GM19467 (cell line): ENCODE measurements around the gene HSPB6.
A peak's percentile ranks its signal among the peaks of the same experiment; 100 is the strongest.

ENCODE experiments used
- ATAC-seq: cut with Tn5 transposase; IDR thresholded peaks from one replicate; pipeline ENCODE4 v1.9.1; 2021; ENCODE audit warnings: mild to moderate bottlenecking, moderate library complexity; ENCODE audit not compliant: unreplicated experiment

Gene HSPB6

GRCh38 chr19:35767288-35768081 is 10.7 kb upstream of the HSPB6 start:
- no peak for ATAC-seq

GRCh38 chr19:35766571-35767104 is 9.8 kb upstream of the HSPB6 start:
- no peak for ATAC-seq

DNA sequence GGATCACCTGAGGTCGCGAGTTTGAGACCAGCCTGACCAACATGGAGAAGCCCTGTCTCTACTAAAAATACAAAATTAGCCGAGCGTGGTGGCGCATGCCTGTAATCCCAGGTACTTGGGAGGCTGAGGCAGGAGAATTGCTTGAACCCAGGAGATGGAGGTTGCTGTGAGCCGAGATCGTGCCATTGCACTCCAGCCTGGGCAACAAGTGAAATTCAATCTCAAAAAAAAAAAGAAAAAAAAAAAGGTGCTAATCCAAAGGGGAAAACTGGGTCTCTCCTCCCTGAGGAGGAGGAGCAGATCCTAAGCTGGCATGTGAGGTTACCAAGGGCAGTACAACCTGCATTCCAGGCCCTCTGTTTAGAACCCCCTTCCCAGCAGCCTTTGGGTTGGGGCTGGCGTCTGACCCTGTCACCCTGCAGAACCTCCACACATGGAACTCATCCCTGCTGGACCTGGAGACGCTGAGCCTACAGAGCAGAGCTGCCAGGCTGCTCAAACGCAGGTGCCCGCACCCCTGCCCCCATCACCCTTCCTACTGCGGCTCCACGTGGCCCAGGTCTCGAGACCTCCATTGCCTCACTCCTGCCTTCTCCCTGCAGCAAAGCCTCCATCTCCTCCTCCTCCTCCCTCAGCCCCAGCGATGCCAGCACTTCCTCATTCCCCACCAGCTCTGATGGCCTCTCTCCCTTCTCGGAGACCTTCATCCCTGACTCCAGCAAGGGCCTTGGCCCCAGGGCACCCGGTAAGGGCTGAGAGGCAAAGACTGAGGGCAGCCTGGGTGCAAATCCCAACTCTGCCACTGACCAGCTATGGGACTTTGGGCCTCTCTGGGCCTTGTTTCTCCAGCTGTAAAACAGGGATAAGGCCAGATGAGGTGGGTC is 7.8 kb upstream of the HSPB6 start:
- no peak for ATAC-seq

GRCh38 chr19:35760711-35761349 is 4.0 kb upstream of the HSPB6 start:
- ATAC-seq: no peak

DNA sequence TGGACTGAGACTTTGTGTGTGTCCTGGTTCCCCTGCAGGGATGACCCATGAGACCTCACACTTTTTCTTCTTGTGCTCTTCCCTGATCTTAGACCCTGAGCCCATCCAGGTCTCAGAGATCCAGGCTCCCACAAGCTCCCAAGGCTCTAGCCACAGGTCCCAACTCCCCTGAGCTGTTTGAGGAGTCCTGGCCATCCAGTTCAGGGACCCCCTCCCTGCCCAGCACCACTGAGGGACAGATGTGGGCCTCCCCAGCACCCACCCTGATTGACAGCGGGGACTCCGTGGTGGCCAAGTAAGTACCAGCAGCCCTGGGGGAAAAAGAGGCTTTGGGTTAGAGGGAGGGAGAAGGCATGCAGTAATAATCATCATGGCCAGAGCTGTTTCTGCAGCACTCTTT is 2.9 kb upstream of the HSPB6 start:
- ATAC-seq: no peak

GRCh38 chr19:35757749-35758608 is 1.1 kb upstream of the HSPB6 start, which contains the start of gene PROSER3:
Gene PROSER3 (plus strand): TSS chr19:35758176. CDS start chr19:35758216, 40 bp downstream.
- peak; percentile 89 for ATAC-seq

- no peak for ATAC-seq
Observed at GRCh38 chr19:35757231-35757748, 461 bp upstream of the HSPB6 start.

DNA sequence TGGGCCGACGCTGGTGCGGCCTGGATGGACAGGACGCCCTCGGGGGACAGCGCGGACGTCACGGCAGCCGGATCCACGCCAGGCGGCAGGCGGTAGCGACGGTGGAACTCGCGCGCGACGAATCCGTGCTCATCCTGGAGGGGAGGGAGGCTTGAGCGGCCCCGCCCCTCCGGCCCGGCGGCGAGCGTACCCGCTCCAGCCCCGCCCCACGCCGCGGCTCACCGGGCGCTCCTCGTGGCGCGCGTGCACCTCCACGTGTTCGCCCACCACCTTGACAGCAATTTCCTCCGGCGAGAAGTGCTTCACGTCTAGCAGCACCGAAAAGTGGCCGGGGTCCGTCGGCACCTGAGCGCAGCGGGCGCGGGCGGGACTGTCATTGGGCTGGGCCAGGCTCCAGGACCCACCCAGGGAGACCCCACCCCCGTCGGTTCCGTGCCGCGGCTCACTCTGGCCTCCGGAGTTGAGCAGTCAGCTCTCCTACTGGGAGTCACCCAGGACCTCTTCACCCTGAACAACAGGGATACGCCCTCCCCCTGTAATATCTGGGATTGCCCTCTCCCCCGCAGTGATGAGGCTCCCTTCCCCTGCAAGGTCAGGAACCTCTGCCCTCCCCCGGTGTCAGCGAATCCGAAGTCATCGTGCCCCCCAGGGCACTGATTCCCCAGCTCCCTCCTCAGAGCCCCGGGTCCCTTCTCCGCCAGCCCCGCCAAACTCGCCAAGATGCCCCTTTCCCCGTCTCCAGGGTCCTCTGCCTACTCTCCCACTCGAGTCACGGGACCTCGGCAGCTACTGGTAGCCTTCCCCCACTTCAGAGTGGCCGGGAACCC is 1.1 kb downstream of the HSPB6 start:
- ATAC-seq: no peak

GRCh38 chr19:35755131-35755549 is 1.7 kb downstream of the HSPB6 start:
- no peak for ATAC-seq

DNA sequence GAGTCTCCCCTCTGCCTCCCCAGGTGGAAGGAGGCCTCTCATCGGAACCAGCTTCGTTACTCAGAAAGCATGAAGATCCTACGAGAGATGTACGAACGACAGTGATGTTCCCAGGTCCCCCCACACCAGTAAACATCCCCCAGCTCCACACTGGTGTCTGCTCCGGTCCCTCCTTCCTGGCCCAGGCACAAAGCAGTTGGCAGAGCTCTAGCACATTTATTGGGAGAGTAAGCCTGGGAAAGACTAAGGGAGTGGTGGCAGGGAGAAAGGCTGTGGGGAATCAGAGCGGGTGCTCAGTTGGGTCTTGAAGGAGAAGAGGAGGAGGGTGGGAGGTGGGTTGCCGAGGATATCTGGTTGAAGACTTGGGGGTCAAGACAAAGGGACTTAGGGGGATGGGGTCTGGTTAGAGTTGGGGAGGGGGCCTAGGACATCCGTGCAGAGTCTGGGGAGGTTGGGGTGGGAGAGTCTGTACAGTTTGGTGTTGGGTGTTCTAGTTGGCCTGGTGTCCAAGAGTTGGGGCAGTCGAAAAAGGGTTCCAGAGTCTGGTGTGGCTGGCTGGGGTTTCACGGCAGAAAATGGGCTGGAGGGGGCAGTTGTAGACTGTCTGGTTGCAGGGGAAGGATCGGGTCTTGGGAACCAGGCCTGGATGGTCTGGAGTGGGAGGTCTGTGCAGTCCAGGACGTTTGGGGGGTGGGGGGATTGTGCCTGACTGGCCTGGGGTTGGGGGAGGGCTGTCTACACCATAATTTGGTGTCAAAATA is 2.3 kb downstream of the HSPB6 start:
- ATAC-seq: no peak

- no peak for ATAC-seq
Observed at GRCh38 chr19:35753634-35754369, 3.0 kb downstream of the HSPB6 start.

GRCh38 chr19:35752746-35753350 is 4.0 kb downstream of the HSPB6 start:
- ATAC-seq: no peak

DNA sequence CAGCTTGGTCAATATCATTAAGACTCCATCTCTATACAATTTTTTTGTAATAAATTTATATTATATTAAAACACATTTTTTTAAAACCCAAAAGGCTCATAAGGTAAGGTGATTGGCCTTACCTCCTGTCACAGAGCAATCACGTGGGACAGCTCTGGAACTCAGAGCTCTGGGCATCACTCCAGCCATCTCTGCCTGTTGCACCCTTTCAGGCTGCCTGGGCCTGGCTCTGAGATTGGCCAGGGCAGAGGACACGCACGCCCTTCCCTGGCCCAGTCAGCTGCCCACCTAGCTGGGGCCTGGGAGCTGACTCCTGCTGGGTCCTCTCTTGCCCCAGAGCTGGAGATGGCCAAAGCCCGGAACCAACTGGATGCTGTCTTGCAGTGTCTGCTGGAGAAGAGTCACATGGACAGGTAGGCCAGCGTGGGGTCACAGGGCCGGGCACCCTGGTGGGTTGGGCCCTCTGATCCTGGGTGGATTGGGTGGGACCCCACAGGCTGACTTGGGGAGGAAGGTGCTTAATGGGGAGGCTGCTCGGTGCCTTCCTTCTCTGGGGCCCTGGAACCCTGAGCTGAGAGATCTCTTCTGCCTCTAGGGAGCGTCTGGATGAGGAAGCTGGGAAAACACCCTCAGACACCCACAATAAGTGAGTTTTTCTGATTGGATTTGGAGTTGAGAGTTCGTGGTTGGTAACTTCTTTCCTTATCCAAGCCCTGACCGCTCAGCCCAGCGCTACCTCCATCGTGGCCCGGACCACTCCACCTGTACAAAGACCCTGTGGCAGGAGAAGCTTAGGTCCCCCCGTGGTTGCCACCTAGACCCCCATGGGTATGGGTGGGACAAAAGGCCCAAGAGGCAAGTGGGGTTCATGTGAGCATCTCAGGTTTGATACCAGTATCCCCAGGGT is 4.7 kb downstream of the HSPB6 start:
- ATAC-seq: no peak

- no peak for ATAC-seq
Observed at GRCh38 chr19:35750167-35750566, 6.7 kb downstream of the HSPB6 start.

DNA sequence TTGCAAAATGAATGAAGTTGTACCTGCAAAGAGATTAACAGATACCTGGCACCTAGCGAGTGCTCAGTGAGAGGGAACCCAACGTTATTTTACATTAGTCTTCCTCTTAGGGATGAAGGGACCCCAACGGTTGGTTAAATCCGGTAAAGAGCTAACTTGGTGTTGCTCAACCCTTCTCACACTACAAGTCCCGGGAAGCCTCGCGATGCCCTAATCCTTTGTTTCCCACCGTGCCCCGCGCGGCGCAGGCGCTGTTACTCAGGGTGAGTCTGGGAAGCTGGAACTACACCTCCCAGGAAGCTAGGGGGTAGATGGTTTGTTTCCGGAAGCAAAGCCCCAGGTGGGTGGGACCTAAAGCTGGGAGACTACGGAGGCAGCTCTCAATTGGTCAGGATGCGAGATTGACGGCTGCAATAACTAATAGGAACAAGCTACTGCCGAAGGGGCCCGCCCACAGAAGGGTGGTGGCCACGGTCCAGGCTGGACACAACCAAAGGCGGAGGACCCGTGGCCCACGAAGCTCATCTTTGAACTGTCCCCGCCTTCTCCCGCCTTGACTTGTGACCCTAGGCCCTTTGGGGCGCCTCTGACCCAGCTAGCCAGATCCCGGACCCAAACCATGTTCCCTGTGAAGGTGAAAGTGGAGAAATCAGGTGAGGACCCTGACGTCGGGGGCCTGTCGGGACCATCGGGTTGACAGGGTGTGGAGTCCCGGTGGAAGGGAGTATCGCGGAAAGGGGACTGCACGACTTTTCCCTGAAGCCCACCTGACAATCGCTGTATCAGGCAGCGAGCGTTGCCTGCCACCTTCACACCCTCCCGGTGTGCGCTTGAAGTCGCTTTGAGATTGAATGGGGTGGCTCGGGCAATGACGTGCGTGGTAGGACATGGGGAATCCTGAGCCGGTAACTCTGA is 8.5 kb downstream of the HSPB6 start, which contains the start of gene LIN37:
Gene LIN37, plus strand, starts transcription at position 471 of the 915 bp plus-strand sequence. Its CDS starts 149 bp downstream, at position 620.
- peak; percentile 65 for ATAC-seq
